ENCODE results near the gene CHRNA7. TPM values are rescaled to one million over a fixed set of nuclear protein-coding genes. Genes with fewer than 3 reads are reported as not detected.
A peak's percentile ranks its signal among the peaks of the same experiment; 100 is the strongest.

The CHRNA7 gene
- polyA plus RNA-seq (ENCODE audit: insufficient read length in 3 of 3): 10 to 100 TPM; 16.3 to 31.5 (median 20.6) TPM
- long read RNA-seq, donor 1, full-length matches to known transcripts: 4 of 4 reads
- long read RNA-seq, donor 1, partial matches to known transcripts: 0 of 4 reads
- long read RNA-seq, donor 1, other reads (novel, unspliced or antisense): 0 of 4 reads
- long read RNA-seq, donor 2, full-length matches to known transcripts: 10 of 10 reads
- long read RNA-seq, donor 2, partial matches to known transcripts: 0 of 10 reads
- long read RNA-seq, donor 2, other reads (novel, unspliced or antisense): 0 of 10 reads
- long read RNA-seq, donor 3, full-length matches to known transcripts: 16 of 16 reads
- long read RNA-seq, donor 3, partial matches to known transcripts: 0 of 16 reads
- long read RNA-seq, donor 3, other reads (novel, unspliced or antisense): 0 of 16 reads
- long read RNA-seq, donor 4, full-length matches to known transcripts: 27 of 27 reads
- long read RNA-seq, donor 4, partial matches to known transcripts: 0 of 27 reads
- long read RNA-seq, donor 4, other reads (novel, unspliced or antisense): 0 of 27 reads
- long read RNA-seq, donor 5: 0 reads
- long read RNA-seq, donor 6, full-length matches to known transcripts: 25 of 25 reads
- long read RNA-seq, donor 6, partial matches to known transcripts: 0 of 25 reads
- long read RNA-seq, donor 6, other reads (novel, unspliced or antisense): 0 of 25 reads
- long read RNA-seq, donor 7, full-length matches to known transcripts: 25 of 25 reads
- long read RNA-seq, donor 7, partial matches to known transcripts: 0 of 25 reads
- long read RNA-seq, donor 7, other reads (novel, unspliced or antisense): 0 of 25 reads
- long read RNA-seq, donor 8: 0 reads
- long read RNA-seq, donor 9, full-length matches to known transcripts: 4 of 4 reads
- long read RNA-seq, donor 9, partial matches to known transcripts: 0 of 4 reads
- long read RNA-seq, donor 9, other reads (novel, unspliced or antisense): 0 of 4 reads
- long read RNA-seq, donor 10, full-length matches to known transcripts: 4 of 4 reads
- long read RNA-seq, donor 10, partial matches to known transcripts: 0 of 4 reads
- long read RNA-seq, donor 10, other reads (novel, unspliced or antisense): 0 of 4 reads
- long read RNA-seq, donor 11, full-length matches to known transcripts: 11 of 11 reads
- long read RNA-seq, donor 11, partial matches to known transcripts: 0 of 11 reads
- long read RNA-seq, donor 11, other reads (novel, unspliced or antisense): 0 of 11 reads
- long read RNA-seq, donor 12, full-length matches to known transcripts: 11 of 11 reads
- long read RNA-seq, donor 12, partial matches to known transcripts: 0 of 11 reads
- long read RNA-seq, donor 12, other reads (novel, unspliced or antisense): 0 of 11 reads
- long read RNA-seq, donor 13: 0 reads
- long read RNA-seq, donor 14, full-length matches to known transcripts: 8 of 8 reads
- long read RNA-seq, donor 14, partial matches to known transcripts: 0 of 8 reads
- long read RNA-seq, donor 14, other reads (novel, unspliced or antisense): 0 of 8 reads
- long read RNA-seq, donor 15, full-length matches to known transcripts: 9 of 9 reads
- long read RNA-seq, donor 15, partial matches to known transcripts: 0 of 9 reads
- long read RNA-seq, donor 15, other reads (novel, unspliced or antisense): 0 of 9 reads
- long read RNA-seq, donor 16, full-length matches to known transcripts: 52 of 52 reads
- long read RNA-seq, donor 16, partial matches to known transcripts: 0 of 52 reads
- long read RNA-seq, donor 16, other reads (novel, unspliced or antisense): 0 of 52 reads

DNA sequence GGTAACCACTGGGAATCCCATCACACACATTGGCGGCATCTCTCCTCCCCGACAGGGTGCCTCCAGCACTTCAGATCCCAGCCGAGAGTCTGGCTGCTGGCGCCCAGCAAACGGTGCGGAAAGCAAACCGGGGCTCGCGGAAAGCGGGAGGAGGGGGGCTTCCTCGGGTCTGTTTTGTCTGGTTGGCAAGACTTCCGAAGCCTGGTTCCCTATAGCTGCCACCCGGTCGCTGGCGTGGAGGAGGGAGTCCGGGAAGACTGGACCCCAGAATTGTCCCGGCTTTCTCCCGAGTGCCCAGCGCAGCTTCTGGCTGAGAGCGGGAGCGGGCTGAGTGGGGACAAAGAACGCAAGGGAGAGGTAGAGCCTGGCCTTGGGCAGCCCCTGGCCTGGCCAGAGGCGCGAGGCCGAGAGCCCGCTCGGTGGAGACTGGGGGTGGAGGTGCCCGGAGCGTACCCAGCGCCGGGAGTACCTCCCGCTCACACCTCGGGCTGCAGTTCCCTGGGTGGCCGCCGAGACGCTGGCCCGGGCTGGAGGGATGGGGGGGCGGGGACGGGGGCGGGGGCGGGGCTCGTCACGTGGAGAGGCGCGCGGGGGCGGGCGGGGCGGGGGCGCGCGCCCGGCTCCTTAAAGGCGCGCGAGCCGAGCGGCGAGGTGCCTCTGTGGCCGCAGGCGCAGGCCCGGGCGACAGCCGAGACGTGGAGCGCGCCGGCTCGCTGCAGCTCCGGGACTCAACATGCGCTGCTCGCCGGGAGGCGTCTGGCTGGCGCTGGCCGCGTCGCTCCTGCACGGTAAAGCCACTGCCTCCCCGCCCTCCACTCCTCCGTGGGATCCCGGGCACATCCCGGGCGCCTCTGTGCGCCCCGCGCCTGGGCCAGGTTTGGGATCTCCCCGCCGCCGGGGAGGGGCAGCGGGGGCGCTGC is at the start of gene CHRNA7:
TSS of gene CHRNA7 (plus strand) at position 654 of the 920 bp plus-strand sequence. CDS start at position 734, 80 bp downstream.
- DNase-seq (ENCODE audit: extremely low read depth in 1 of 11, low read depth in 9 of 11, low spot score in 4 of 11): peak in 7 of 11 donors; percentile 50 to 71 (median 62)

DNA sequence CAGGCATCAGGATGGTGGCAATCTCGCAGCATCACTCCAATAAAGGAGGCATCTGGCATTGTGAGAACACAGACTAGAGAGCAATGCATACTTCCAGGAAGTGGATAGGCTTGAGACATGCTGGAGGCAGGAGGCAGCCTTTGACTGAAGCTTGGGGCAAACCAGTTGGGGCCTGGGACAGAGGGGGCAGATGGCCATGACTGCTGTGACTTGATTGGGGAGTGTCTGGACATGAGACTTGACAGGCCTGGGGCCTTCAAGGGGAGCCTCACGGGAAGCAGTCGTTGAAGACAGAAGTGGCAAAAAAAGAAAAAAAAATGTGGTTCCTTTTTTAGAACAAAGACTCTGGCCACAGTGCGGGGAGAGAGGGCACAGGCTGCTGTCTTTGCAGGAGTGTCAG is 44.7 kb upstream of the CHRNA7 start:
- DNase-seq (ENCODE audit: extremely low read depth in 1 of 11, low read depth in 9 of 11, low spot score in 4 of 11): no peak

DNA sequence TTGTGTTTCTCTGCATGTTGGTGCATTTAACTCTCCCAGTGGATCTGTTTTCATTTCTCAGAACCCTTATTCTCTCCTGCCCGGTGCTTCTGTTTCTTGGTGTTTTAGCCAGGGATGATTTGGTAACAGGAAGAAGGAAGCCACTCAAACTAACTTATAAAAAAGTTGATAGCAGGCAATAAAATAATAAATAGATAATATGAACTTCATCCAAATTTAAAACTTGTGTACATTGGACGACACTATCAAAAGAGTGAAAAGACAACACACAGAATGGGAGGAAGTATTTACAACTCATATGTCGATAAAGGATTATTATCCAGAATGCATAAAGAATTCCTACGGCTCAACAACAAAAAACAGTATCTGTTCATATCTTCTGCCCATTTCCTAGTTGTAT is 37.3 kb upstream of the CHRNA7 start:
- no peak for DNase-seq (ENCODE audit: extremely low read depth in 1 of 11, low read depth in 9 of 11, low spot score in 4 of 11)

DNA sequence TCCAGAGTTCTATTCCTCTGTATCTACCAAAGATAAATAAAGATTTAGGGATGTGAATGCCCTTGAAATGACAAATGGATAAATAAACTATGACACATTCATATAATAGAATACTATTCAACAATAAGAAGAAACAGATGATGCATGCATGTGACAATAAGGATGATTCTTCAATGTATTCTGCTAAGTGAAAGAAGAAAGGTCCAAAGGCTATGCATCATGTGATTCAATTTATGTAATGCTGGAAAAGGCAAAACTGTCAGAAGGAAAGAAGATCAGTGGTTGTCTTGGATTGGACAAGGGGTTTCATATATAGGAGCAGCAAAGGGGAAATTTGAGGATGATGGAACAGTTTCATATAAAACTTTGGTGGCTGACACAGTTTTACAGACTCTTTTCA is 32.6 kb upstream of the CHRNA7 start:
- DNase-seq (ENCODE audit: extremely low read depth in 1 of 11, low read depth in 9 of 11, low spot score in 4 of 11): no peak

DNA sequence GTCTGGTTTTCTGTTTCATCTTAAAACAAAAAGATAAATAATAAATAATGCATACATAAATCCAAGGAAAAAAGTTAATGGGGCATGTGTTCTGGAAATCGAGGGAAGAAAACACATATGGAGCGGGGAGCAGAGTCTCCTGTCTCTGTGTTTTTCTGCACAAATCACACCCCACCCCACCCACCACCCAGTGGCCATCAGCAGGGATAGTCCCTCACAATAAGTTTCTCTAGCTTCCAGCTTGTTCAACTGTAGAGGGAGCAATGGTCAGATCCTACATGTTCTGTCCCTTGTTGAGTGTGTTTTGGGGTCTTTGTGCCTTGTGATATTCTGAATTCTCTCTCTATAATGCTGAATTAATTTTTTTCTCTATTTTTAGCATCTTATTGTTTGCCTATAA is 26.8 kb upstream of the CHRNA7 start:
- no peak for DNase-seq (ENCODE audit: extremely low read depth in 1 of 11, low read depth in 9 of 11, low spot score in 4 of 11)

DNA sequence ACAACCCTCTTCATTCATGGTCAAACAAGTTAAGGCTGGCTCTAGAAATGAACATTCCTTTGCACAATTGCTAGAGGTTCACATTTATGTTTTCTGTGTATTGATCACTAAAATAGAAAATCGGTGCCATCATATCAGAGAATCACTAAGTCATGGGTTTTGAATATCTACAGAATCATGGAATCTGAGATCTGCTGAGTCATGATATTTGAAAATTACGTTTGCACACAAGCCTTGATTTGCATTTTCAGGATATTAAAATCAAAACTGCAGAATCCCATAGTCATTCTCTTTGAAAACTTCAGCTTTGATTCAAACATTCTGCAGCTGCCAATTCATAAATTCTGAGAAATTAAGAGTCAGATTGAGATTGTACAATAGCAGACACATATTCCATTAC is 26.1 kb upstream of the CHRNA7 start:
- DNase-seq (ENCODE audit: extremely low read depth in 1 of 11, low read depth in 9 of 11, low spot score in 4 of 11): no peak

DNA sequence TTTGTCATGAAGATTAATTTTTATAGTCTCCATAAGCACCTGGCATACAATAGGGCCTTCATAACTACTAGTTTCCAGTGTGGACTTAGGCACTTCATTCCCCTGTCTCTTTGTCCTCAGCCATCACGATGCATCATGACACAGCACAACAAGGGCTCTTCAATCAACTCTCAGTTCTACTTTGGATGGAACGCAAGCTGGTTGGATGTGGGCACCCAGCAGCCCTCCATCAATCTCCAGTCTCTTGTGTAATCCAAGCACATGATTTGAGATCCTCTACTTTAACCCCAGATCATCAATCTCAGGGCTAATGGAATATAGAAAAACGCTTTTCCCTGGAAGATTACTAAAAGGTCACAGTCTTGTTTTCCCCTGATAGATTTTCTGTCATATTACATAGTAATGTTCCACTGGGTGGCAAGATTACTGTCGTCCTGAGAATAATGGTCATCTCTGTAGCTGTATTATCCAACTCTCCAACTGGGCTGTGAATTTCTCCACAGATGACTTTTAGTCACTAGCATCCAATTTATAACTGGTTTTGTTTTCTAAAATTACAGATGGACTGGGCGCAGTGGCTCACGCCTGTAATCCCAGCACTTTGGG is 22.9 kb upstream of the CHRNA7 start:
- no peak for DNase-seq (ENCODE audit: extremely low read depth in 1 of 11, low read depth in 9 of 11, low spot score in 4 of 11)

DNA sequence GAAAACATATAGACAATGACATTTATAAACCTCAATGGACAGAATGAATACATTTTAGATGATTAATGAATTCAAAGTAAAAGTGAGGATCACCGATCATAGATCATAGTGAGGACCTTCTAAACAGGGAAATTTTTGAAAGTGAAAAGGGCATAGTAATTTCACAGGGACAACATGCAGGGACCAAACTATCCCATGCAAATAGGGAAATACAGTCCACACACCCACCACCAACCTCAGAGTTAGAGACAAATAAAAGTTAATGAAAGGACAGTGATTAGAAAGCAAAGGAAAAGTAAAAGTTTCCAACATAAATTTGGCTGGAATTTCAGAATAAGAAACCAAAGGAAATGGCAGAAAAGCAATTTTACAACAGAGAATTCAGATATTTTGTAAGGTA is 15.4 kb upstream of the CHRNA7 start:
- DNase-seq (ENCODE audit: extremely low read depth in 1 of 11, low read depth in 9 of 11, low spot score in 4 of 11): no peak

DNA sequence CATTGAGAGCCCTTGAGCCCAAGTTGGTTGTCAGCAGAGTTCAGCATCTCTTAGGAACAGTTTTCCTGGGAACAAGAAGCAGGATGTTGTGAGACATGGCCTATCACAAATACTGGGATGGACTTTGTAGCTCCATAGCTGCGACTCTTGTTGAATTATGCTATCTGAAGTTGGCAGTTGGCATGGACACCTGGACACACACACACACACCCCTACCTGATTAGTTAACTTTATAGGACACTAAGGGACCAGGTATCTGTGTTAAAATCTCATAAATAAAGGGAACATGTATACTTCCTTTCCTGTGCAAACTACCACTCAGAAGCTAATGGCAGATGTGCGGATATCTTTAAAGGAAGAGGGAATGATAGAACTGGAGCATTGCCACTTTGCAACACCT is 10.2 kb upstream of the CHRNA7 start:
- no peak for DNase-seq (ENCODE audit: extremely low read depth in 1 of 11, low read depth in 9 of 11, low spot score in 4 of 11)

DNA sequence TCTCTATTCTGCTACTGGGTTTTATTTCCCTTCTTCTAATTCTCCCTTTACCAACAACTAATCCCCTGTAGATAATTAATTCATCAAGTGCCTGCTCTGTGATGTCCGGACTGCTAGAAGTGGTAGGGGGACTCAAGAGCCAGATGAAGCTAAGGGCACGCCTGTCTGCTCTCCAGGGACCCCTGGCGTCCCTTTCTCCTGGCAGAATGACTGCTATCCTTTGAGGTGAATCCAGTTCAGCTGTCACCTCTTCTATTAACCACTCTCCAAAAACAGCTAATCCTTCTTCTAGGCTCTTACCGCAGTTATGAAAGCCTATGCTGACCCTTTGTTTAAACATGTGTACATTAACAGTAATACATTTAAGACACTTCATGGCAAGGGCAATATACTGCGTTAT is 1.4 kb upstream of the CHRNA7 start:
- peak in 3 of 11 donors; percentile 9 to 28 (median 26) for DNase-seq (ENCODE audit: extremely low read depth in 1 of 11, low read depth in 9 of 11, low spot score in 4 of 11)

DNA sequence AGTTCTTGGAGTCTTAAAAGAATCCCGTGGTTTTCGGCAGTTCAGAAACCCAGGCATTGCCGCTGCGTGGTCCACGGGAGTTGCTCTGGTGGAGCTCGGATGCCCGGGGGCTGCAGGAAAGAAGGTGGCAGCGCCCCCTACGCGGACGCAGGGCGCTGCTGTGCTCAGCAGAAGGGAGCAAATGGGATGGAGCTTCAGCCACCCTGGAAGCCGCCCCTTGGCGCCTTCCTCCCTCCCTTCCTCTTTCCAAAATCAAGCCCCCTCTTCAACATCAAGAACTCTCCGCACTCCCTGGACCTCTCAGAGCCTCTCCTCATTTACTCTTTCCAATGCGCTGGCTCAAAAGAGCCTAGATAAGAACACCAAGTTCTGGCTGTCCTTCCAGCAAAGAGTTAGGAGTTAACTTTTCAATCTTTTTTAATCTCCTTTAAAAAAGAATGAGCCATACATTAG is 880 bp upstream of the CHRNA7 start:
- peak in 6 of 11 donors; percentile 34 to 51 (median 40) for DNase-seq (ENCODE audit: extremely low read depth in 1 of 11, low read depth in 9 of 11, low spot score in 4 of 11)

DNA sequence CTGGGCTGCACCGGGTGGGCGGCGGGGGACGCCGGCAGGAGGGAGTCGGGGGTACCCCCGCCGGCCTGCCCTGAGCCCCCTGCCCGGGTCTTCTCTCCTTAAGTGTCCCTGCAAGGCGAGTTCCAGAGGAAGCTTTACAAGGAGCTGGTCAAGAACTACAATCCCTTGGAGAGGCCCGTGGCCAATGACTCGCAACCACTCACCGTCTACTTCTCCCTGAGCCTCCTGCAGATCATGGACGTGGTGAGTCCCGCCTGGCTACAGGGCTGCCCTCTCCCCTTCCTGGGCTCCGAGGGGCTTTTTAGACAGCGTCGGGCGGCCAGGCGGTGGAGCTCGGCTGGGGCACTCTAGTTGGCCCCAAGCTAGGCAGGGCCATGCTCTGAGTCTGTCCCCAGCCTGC is 480 bp downstream of the CHRNA7 start:
- peak in 2 of 11 donors; percentile 18 to 21 for DNase-seq (ENCODE audit: extremely low read depth in 1 of 11, low read depth in 9 of 11, low spot score in 4 of 11)

DNA sequence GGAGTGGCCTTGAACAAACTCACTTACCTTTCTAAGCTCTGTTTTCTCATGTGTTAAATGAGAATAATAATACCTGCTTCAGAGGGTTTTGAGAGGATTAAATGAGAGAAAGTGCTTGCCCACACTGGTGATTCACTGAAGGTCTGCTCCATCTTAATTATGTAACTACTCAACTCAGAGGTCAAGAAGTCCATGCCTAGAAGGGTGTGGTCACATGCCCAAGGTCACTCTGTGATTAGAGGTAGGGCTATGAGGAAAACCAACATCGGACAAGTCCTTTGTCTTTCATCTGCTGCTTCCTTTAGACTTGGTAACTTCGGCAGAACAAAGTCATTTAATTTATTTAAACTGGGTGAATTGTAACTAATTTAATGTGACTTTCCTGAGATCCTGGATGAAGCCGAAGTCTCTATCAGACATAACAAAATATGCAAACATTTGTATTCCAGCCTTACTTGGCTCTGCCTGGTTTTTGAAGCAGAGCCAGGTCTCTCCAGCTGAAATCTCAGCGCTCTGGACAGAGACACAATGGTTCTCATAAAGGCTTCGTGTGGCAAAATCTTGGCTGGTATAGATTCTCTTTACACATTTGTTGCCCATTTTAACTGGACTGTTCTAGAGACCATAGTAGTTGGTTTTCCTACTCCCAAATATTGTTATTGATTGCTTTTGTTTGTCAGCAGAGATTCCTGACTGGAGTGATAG is 3.0 kb downstream of the CHRNA7 start:
- no peak for DNase-seq (ENCODE audit: extremely low read depth in 1 of 11, low read depth in 9 of 11, low spot score in 4 of 11)

DNA sequence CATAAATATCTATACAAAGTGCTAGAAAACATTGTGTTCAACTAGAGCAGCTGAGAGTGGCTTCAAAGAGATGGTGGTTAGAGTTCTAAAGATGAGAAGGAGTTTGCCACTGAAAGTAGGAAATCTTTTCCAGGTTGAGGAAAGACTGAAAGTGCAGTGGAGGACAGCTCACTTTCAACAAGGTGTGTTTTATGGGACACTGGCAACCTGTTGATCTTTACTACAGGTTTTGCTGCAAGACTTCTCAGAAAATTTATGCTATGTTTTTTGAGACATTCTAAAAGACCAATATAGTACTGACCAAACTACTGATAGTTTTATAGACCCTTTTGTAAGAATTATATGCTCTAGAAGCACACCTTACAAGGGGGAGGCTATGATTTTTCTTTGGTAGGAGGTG is 3.8 kb downstream of the CHRNA7 start:
- no peak for DNase-seq (ENCODE audit: extremely low read depth in 1 of 11, low read depth in 9 of 11, low spot score in 4 of 11)

DNA sequence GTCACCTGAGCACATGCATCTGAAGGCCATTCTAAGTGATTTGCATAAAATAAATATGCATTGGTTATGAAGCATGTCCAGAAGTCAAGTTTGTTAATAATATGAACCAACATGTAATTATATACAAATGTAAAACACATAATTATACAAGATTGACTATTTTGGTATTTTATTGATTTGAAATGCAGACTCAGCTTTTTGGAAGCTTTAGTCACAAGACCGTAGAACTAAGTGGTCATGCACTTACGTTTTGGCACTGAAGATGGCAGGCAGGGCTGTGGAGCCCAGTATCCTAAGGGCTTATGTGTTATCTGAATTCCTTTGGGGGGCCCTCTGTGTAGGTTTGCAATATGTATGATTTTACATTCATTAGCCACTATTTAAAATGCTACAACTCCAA is 5.0 kb downstream of the CHRNA7 start:
- DNase-seq (ENCODE audit: extremely low read depth in 1 of 11, low read depth in 9 of 11, low spot score in 4 of 11): no peak

DNA sequence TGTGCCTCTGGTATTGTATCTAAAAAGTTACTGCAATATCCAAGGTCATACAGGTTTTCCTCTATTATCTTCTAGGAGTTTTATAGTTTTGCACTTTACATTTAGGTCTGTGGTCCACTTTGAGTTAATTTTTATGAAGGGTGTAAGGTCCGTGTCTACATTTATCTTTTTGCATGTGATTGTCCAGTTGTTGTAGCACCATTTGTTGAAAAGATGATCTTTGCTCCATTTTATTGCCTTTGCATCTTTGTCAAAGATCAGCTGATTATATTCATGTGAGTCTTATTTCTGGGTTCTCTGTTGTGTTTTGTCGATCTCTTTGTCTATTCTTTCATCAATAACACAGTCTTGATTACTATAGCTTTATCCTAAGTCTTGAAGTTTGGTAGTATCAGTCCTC is 6.7 kb downstream of the CHRNA7 start:
- DNase-seq (ENCODE audit: extremely low read depth in 1 of 11, low read depth in 9 of 11, low spot score in 4 of 11): no peak
